ENCODE measurements around the gene ESF1. TPM values are rescaled to one million over a fixed set of nuclear protein-coding genes. Genes with fewer than 3 reads are reported as not detected.

The ESF1 gene
- total and polyA plus RNA-seq, 2 of the 8 experiments (the other 6 are each of a cell fraction or from before 2014, with no cell fraction given) = 1.1 to 32.9 TPM

- Histone ChIP-seq H3K79me1 (ENCODE audit: low read depth, low read length) (peaks cover 2% of the 10 kb centered on the region; the same call in 1 of the 2 replicates), H3K9ac (replicated peaks in 1 of 4; ENCODE audit: extremely low read depth in 1 of 4, low read depth in 3 of 4, low read length in 3 of 4) (no peak overlapping the region), H4K20me1 (replicated peaks in 1 of 2; ENCODE audit: control insufficient read depth in 1 of 2, insufficient read depth in 2 of 2, low read length in 2 of 2) (peaks cover 0 to 3% of the 10 kb centered on the region in 2 experiments), H2BK15ac (ENCODE audit: low read length) (no peak overlapping the region), H3K56ac (replicated peaks; ENCODE audit: insufficient read length, low read depth, low read length) (no peak overlapping the region), H3K23me2 (ENCODE audit: low read depth, low read length) (no peaks in the 10 kb centered on the region), H3K79me2 (ENCODE audit: control insufficient read depth in 1 of 2, insufficient read depth in 2 of 2, low read length in 2 of 2) (no peaks in the 10 kb centered on the region), H3K4me2 (ENCODE audit: insufficient read depth in 1 of 2, low read depth in 2 of 2, low read length in 2 of 2) (no peak overlapping the region), H3K27ac (ENCODE audit: low read depth, low read length) (no peak overlapping the region), H2BK120ac (replicated peaks; ENCODE audit: low read depth, low read length) (no peak overlapping the region), H2BK12ac (ENCODE audit: low read depth, low read length) (no peak overlapping the region), H3K27me3 (replicated peaks in 1 of 4; ENCODE audit: control insufficient read depth in 3 of 4, extremely low read depth in 1 of 4, insufficient read depth in 3 of 4, low read length in 3 of 4) (no peaks in the 10 kb centered on the region), H4K91ac (replicated peaks; ENCODE audit: insufficient read length, low read length) (no peak overlapping the region), H3K9me3 (ENCODE audit: insufficient read depth in 2 of 2, low read depth in 1 of 2, low read length in 1 of 2) (peaks cover 5 to 7% of the 10 kb centered on the region in 2 experiments; a peak in 2 of 4 replicates), H2BK20ac (ENCODE audit: low read length) (no peak overlapping the region), H3K23ac (ENCODE audit: insufficient read length) (no peak overlapping the region), H4K5ac (ENCODE audit: insufficient read length, low read depth, low read length) (no peak overlapping the region), H3K18ac (ENCODE audit: extremely low read depth, low read length) (no peak overlapping the region), H2AK5ac (ENCODE audit: low read depth, low read length) (no peak overlapping the region), H4K8ac (ENCODE audit: extremely low read depth, insufficient read depth, low read length) (no peak overlapping the region), H3K4ac (replicated peaks; ENCODE audit: insufficient read length, low read depth, low read length) (no peak overlapping the region), H3K14ac (ENCODE audit: insufficient read length) (no peak overlapping the region), H2AFZ (ENCODE audit: low read length) (no peak overlapping the region), H3K36me3 (ENCODE audit: control insufficient read depth in 2 of 4, insufficient read depth in 4 of 4, low read length in 3 of 4) (peaks cover 10 to 56% (median 30%) of the 10 kb centered on the region in 4 experiments), H2BK5ac (ENCODE audit: low read depth, low read length) (no peak overlapping the region), H3K4me1 (replicated peaks in 1 of 4; ENCODE audit: control insufficient read depth in 3 of 4, insufficient read depth in 4 of 4, low read length in 3 of 4) (peaks cover 0 to 9% (median 2%) of the 10 kb centered on the region in 4 experiments; a peak in 3 of 7 replicates), H3K4me3 (ENCODE audit: extremely low read depth in 1 of 4, insufficient read depth in 2 of 4, low read depth in 3 of 4, low read length in 4 of 4) (no peak overlapping the region)
- FAIRE-seq (no peak), DNase-seq (ENCODE audit: low read depth in 1 of 2, low spot score in 2 of 2) (no peak)
- TF ChIP-seq KDM1A (IDR thresholded peaks at IDR 0.05; ENCODE audit: borderline replicate concordance, low read length) = no peak
- TF ChIP-seq SIRT6 (IDR thresholded peaks at IDR 0.05; ENCODE audit: low read length) = no peak
- no peak for TF ChIP-seq YY1 (IDR thresholded peaks at IDR 0.05; ENCODE audit: low read depth, low read length)
- TF ChIP-seq RNF2 (IDR thresholded peaks at IDR 0.05; ENCODE audit: borderline replicate concordance, low read depth, low read length, missing control alignments, poor library complexity, severe bottlenecking) = no peak
- TF ChIP-seq HDAC2 (IDR thresholded peaks at IDR 0.05; ENCODE audit: borderline replicate concordance in 1 of 2, low read depth in 2 of 2, low read length in 2 of 2) = no peak
- TF ChIP-seq ASH2L (IDR thresholded peaks at IDR 0.05; ENCODE audit: low read length) = no peak
- no peak for TF ChIP-seq POLR2AphosphoS5 (IDR thresholded peaks at IDR 0.05; ENCODE audit: low read depth, low read length)
- no peak for TF ChIP-seq TAF7 (optimal IDR thresholded peaks at IDR 0.05; ENCODE audit: borderline replicate concordance, low read depth, low read length)
- TF ChIP-seq NANOG (IDR thresholded peaks at IDR 0.05; ENCODE audit: insufficient read depth, low read depth, low read length, poor library complexity, severe bottlenecking) = no peak
- CTCF ChIA-PET (ENCODE audit: partially characterized antibody) = no interaction called here
- POLR2A ChIA-PET (ENCODE audit: partially characterized antibody) = interaction anchor here (1.5 kb wide), 1 partner anchor 13 kb away, joined by 3 read pairs; no protein-coding TSS in a partner anchor
- WGBS, 2 experiments (ENCODE audit: extremely low coverage in 1 of 2, insufficient coverage in 1 of 2, insufficient read length in 1 of 2, insufficient replicate concordance in 2 of 2, low coverage in 1 of 2, low lambda C conversion rate in 2 of 2, missing lambda C conversion rate in 1 of 2) = 94% methylated on average over 3 of the region's 3 CpGs; no CpG with 5 or more reads in 1 of the 2 experiments
These were observed 69.5 kb downstream of the ESF1 start for GRCh38 chr20:13715171-13715570.

Data from H1 (cell line).